ENCODE measurements around the gene TMEM151B. TPM values are rescaled to one million over a fixed set of nuclear protein-coding genes. Genes with fewer than 3 reads are reported as not detected.

TMEM151B gene
- total RNA-seq, 1 donor from 2014 or later: 0.13 TPM

GRCh38 chr6:44294832-44295791 lies 24.9 kb downstream of the TMEM151B start:
- TF ChIP-seq CTCF (IDR thresholded peaks at IDR 0.05) (no peak), EZH2phosphoT487 (IDR thresholded peaks at IDR 0.05) (no peak), EZH2 (IDR thresholded peaks at IDR 0.05) (no peak)
- Histone ChIP-seq H3K4me3 (no peak overlapping the region), H3K27me3 (peaks cover 72% of the 10 kb centered on the region), H2AFZ (replicated peaks) (no peak overlapping the region), H3K79me2 (ENCODE audit: low read depth) (no peaks in the 10 kb centered on the region), H4K20me1 (ENCODE audit: low read depth) (peaks cover 13% of the 10 kb centered on the region), H3K27ac (no peak overlapping the region), H3K4me1 (peaks cover 2% of the 10 kb centered on the region), H3K9ac (no peak overlapping the region), H3K36me3 (no peaks in the 10 kb centered on the region), H3F3A (ENCODE audit: low read depth) (peaks cover 16% of the 10 kb centered on the region), H3K9me3 (ENCODE audit: low read depth) (no peaks in the 10 kb centered on the region), H3K4me2 (no peak overlapping the region)
- Mint-ChIP-seq H3K9me3 (peaks cover 2% of the 10 kb centered on the region), H3K27me3 (ENCODE audit: insufficient read depth, low read depth) (peaks cover 19% of the 10 kb centered on the region), H3K27ac (no peak overlapping the region), H3K36me3 (peaks cover 4% of the 10 kb centered on the region), H3K4me3 (peak overlapping the region; percentile 21), H3K4me1 (peaks cover 18% of the 10 kb centered on the region)
- DNase-seq (ENCODE audit: low spot score): no peak

- H3K27me3 ChIP-seq: peaks cover 54% of the 10 kb centered on the region
- H3K4me1 ChIP-seq: peaks cover 2% of the 10 kb centered on the region
- peaks cover 13% of the 10 kb centered on the region for H3K36me3 Mint-ChIP-seq
- H3K4me3 Mint-ChIP-seq: peak overlapping the region; percentile 82
- no peaks in the 10 kb centered on the region for H3K9me3 ChIP-seq (ENCODE audit: low read depth)
- H3K4me2 ChIP-seq: peak overlapping the region; percentile 97
- DNase-seq (ENCODE audit: low spot score): peak; percentile 85
- no peaks in the 10 kb centered on the region for H3K79me2 ChIP-seq (ENCODE audit: low read depth)
- peaks cover 2% of the 10 kb centered on the region for H3K9me3 Mint-ChIP-seq
- peaks cover 18% of the 10 kb centered on the region for H3K4me1 Mint-ChIP-seq
- no peak overlapping the region for H2AFZ ChIP-seq (replicated peaks)
- H3F3A ChIP-seq (ENCODE audit: low read depth): peaks cover 16% of the 10 kb centered on the region
- no peak overlapping the region for H3K27ac Mint-ChIP-seq
- peak overlapping the region; percentile 78 for H3K4me3 ChIP-seq
- TF ChIP-seq EZH2 (IDR thresholded peaks at IDR 0.05) (peak; percentile 60), EZH2phosphoT487 (IDR thresholded peaks at IDR 0.05) (peak; percentile 28), CTCF (IDR thresholded peaks at IDR 0.05) (no peak)
- peaks cover 17% of the 10 kb centered on the region for H3K27me3 Mint-ChIP-seq (ENCODE audit: insufficient read depth, low read depth)
- H3K27ac ChIP-seq: no peak overlapping the region
- H3K36me3 ChIP-seq: no peaks in the 10 kb centered on the region
- H3K9ac ChIP-seq: no peak overlapping the region
- peaks cover 13% of the 10 kb centered on the region for H4K20me1 ChIP-seq (ENCODE audit: low read depth)
Measured at GRCh38 chr6:44297063-44298038, 27.1 kb downstream of the TMEM151B start.

- Histone ChIP-seq H4K20me1 (ENCODE audit: low read depth) (peaks cover 13% of the 10 kb centered on the region), H2AFZ (replicated peaks) (no peak overlapping the region), H3K27ac (no peak overlapping the region), H3K4me3 (peak overlapping the region; percentile 78), H3K4me2 (peak overlapping the region; percentile 97), H3K79me2 (ENCODE audit: low read depth) (no peaks in the 10 kb centered on the region), H3K9me3 (ENCODE audit: low read depth) (no peaks in the 10 kb centered on the region), H3K27me3 (peaks cover 46% of the 10 kb centered on the region), H3K4me1 (peaks cover 2% of the 10 kb centered on the region), H3K36me3 (no peaks in the 10 kb centered on the region), H3F3A (ENCODE audit: low read depth) (peaks cover 16% of the 10 kb centered on the region), H3K9ac (no peak overlapping the region)
- H3K4me1 Mint-ChIP-seq: peaks cover 18% of the 10 kb centered on the region
- peaks cover 15% of the 10 kb centered on the region for H3K27me3 Mint-ChIP-seq (ENCODE audit: insufficient read depth, low read depth)
- H3K36me3 Mint-ChIP-seq: peaks cover 14% of the 10 kb centered on the region
- TF ChIP-seq EZH2 (IDR thresholded peaks at IDR 0.05): peak; percentile 7
- no peak for TF ChIP-seq CTCF (IDR thresholded peaks at IDR 0.05)
- peak overlapping the region; percentile 82 for H3K4me3 Mint-ChIP-seq
- DNase-seq (ENCODE audit: low spot score): no peak
- H3K27ac Mint-ChIP-seq: no peak overlapping the region
- peaks cover 2% of the 10 kb centered on the region for H3K9me3 Mint-ChIP-seq
Measured at GRCh38 chr6:44298055-44298803, 28.0 kb downstream of the TMEM151B start.
